ENCODE measurements around the gene ACAN. TPM values are rescaled to one million over a fixed set of nuclear protein-coding genes. Genes with fewer than 3 reads are reported as not detected.

Gene ACAN
- total RNA-seq, 1 experiment from 2014 or later: not detected

DNA sequence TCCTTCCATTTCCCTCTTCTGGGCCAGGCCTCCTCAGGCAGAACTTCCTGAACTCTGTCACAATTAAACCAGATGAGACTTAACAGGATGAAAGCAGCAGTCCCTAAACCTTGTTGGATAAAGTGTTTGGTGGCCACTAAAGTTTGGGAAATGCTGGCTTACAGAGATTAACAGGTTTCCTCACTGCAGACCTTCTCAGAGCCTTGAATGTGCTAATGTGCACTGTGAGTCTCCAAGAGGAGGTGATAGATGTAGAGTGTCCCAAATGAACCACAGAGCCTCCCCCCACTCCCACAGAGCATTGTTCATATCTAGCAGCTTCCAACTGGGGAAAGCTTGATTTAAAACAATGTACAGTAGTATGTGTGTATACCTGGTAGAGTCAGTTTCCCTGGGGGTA is 49.2 kb downstream of the ACAN start:
- no peak overlapping the region for H3K4me3 ChIP-seq (ENCODE audit: low read depth, low read length, poor library complexity, severe bottlenecking)
- no peaks in the 10 kb centered on the region for H3K36me3 ChIP-seq (ENCODE audit: insufficient read depth, low read length, poor library complexity, severe bottlenecking)
- CTCF ChIA-PET: no interaction called here
- TF ChIP-seq, protein P1, sequence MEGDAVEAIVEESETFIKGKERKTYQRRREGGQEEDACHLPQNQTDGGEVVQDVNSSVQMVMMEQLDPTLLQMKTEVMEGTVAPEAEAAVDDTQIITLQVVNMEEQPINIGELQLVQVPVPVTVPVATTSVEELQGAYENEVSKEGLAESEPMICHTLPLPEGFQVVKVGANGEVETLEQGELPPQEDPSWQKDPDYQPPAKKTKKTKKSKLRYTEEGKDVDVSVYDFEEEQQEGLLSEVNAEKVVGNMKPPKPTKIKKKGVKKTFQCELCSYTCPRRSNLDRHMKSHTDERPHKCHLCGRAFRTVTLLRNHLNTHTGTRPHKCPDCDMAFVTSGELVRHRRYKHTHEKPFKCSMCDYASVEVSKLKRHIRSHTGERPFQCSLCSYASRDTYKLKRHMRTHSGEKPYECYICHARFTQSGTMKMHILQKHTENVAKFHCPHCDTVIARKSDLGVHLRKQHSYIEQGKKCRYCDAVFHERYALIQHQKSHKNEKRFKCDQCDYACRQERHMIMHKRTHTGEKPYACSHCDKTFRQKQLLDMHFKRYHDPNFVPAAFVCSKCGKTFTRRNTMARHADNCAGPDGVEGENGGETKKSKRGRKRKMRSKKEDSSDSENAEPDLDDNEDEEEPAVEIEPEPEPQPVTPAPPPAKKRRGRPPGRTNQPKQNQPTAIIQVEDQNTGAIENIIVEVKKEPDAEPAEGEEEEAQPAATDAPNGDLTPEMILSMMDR (conservative IDR thresholded peaks at IDR 0.05; ENCODE audit: low read depth, low read length): no peak
- TF ChIP-seq EZH2 (IDR thresholded peaks at IDR 0.05; ENCODE audit: borderline replicate concordance, low read depth, low read length, poor library complexity, severe bottlenecking): no peak
- intact Hi-C loops (cut with micrococcal nuclease; ENCODE audit: unreplicated experiment): no loop called here
- no TSS peak for BruUV-seq (replicated peaks)
- H3K9me3 ChIP-seq (ENCODE audit: low read depth, low read length, poor library complexity, severe bottlenecking): no peaks in the 10 kb centered on the region
- DNase-seq (ENCODE audit: low spot score): no peak
- peaks cover 3% of the 10 kb centered on the region for H3K27me3 ChIP-seq (replicated peaks; ENCODE audit: insufficient read depth, low read depth, low read length, poor library complexity)
- no peak overlapping the region for H3K27ac ChIP-seq (ENCODE audit: low read depth, low read length, poor library complexity, severe bottlenecking)
- POLR2A ChIA-PET (ENCODE audit: low non-redundant PET): no interaction called here
- H3K4me1 ChIP-seq (ENCODE audit: insufficient read depth, low read length, poor library complexity, severe bottlenecking): no peaks in the 10 kb centered on the region

DNA sequence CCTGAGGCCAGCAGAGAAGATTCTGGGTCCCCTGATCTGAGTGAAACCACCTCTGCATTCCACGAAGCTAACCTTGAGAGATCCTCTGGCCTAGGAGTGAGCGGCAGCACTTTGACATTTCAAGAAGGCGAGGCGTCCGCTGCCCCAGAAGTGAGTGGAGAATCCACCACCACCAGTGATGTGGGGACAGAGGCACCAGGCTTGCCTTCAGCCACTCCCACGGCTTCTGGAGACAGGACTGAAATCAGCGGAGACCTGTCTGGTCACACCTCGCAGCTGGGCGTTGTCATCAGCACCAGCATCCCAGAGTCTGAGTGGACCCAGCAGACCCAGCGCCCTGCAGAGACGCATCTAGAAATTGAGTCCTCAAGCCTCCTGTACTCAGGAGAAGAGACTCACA is 55.7 kb downstream of the ACAN start:
- no peak for TF ChIP-seq EZH2 (IDR thresholded peaks at IDR 0.05; ENCODE audit: borderline replicate concordance, low read depth, low read length, poor library complexity, severe bottlenecking)
- TF ChIP-seq, protein P1 (conservative IDR thresholded peaks at IDR 0.05; ENCODE audit: low read depth, low read length): no peak
- DNase-seq (ENCODE audit: low spot score): no peak
- Histone ChIP-seq H3K27me3 (replicated peaks; ENCODE audit: insufficient read depth, low read depth, low read length, poor library complexity) (peaks cover 3% of the 10 kb centered on the region), H3K9me3 (ENCODE audit: low read depth, low read length, poor library complexity, severe bottlenecking) (no peaks in the 10 kb centered on the region), H3K4me1 (ENCODE audit: insufficient read depth, low read length, poor library complexity, severe bottlenecking) (no peaks in the 10 kb centered on the region), H3K36me3 (ENCODE audit: insufficient read depth, low read length, poor library complexity, severe bottlenecking) (no peaks in the 10 kb centered on the region), H3K4me3 (ENCODE audit: low read depth, low read length, poor library complexity, severe bottlenecking) (no peak overlapping the region), H3K27ac (ENCODE audit: low read depth, low read length, poor library complexity, severe bottlenecking) (no peak overlapping the region)
- POLR2A ChIA-PET (ENCODE audit: low non-redundant PET): no interaction called here
- CTCF ChIA-PET: no interaction called here
- BruUV-seq (replicated peaks): no TSS peak
- intact Hi-C loops (cut with micrococcal nuclease; ENCODE audit: unreplicated experiment): no loop called here

DNA sequence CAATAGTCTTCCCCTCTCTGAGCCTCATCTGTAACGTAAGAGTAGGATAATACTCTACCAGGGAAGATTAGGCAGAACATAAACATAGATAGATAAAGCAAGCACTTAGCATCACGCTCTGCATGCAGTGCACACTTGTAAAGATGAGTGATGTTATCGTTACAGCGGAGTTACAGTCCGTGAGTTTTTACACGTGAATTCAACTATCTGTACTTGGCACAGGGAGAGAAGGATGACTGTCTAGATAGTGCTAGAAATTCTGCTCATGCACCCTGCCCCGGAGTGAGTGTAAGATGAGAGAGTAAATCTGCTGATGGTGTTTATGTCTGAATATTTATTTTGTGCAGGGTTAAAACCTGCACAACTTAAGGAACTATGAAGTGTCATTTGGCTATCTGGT is 56.3 kb downstream of the ACAN start:
- intact Hi-C loops (cut with micrococcal nuclease; ENCODE audit: unreplicated experiment): no loop called here
- TF ChIP-seq, protein P1 (conservative IDR thresholded peaks at IDR 0.05; ENCODE audit: low read depth, low read length): no peak
- no peak for TF ChIP-seq EZH2 (IDR thresholded peaks at IDR 0.05; ENCODE audit: borderline replicate concordance, low read depth, low read length, poor library complexity, severe bottlenecking)
- POLR2A ChIA-PET (ENCODE audit: low non-redundant PET): no interaction called here
- CTCF ChIA-PET: no interaction called here
- BruUV-seq (replicated peaks): no TSS peak
- H3K4me3 ChIP-seq (ENCODE audit: low read depth, low read length, poor library complexity, severe bottlenecking): no peak overlapping the region
- H3K9me3 ChIP-seq (ENCODE audit: low read depth, low read length, poor library complexity, severe bottlenecking): no peaks in the 10 kb centered on the region
- no peak overlapping the region for H3K27ac ChIP-seq (ENCODE audit: low read depth, low read length, poor library complexity, severe bottlenecking)
- H3K27me3 ChIP-seq (replicated peaks; ENCODE audit: insufficient read depth, low read depth, low read length, poor library complexity): peaks cover 3% of the 10 kb centered on the region
- no peaks in the 10 kb centered on the region for H3K36me3 ChIP-seq (ENCODE audit: insufficient read depth, low read length, poor library complexity, severe bottlenecking)
- H3K4me1 ChIP-seq (ENCODE audit: insufficient read depth, low read length, poor library complexity, severe bottlenecking): no peaks in the 10 kb centered on the region
- DNase-seq (ENCODE audit: low spot score): no peak
